K562 (cell line): ENCODE measurements around the gene YARS1. TPM values are rescaled to one million over a fixed set of nuclear protein-coding genes. Genes with fewer than 3 reads are reported as not detected.

ENCODE experiments used
- ARID1B ChIP-seq: fragments of 450-650 bp; IDR thresholded peaks from 2 replicates; pipeline ENCODE4 v1.6.1; 2016; ENCODE audit warnings: antibody characterized with exemption, mild to moderate bottlenecking, inconsistent platforms
- ARID4B ChIP-seq: sonication (generic); formaldehyde crosslinking; IDR thresholded peaks from 2 replicates; pipeline ENCODE4 v1.8.0; 2022; ENCODE audit warnings: mild to moderate bottlenecking, missing genetic modification reagents
- ATF7 ChIP-seq: fragments of 450-650 bp; IDR thresholded peaks from 2 replicates; pipeline ENCODE4 v1.7.1; 2014; ENCODE audit warnings: mild to moderate bottlenecking, moderate library complexity
- CREB5 ChIP-seq: fragments of 250-450 bp; sonication (Bioruptor Pico); IDR thresholded peaks from 2 replicates; pipeline ENCODE4 v1.5.0; 2020; ENCODE audit warnings: mild to moderate bottlenecking
- E2F3 ChIP-seq: fragments of 250-450 bp; sonication (Bioruptor Pico); IDR thresholded peaks from 2 replicates; pipeline ENCODE4 v1.4.0; 2020; ENCODE audit warnings: mild to moderate bottlenecking
- FOXP1 ChIP-seq: sonication (generic); formaldehyde crosslinking; IDR thresholded peaks from 2 replicates; pipeline ENCODE4 v1.8.0; 2022; ENCODE audit warnings: mild to moderate bottlenecking, missing genetic modification reagents
- GTF2A2 ChIP-seq: IDR thresholded peaks from 2 replicates; pipeline ENCODE4 v1.6.1; 2016; ENCODE audit warnings: mild to moderate bottlenecking, missing genetic modification characterization, missing compliant biosample characterization
- ILF3 ChIP-seq: fragments of 450-650 bp; IDR thresholded peaks from 2 replicates; pipeline ENCODE4 v1.6.1; 2018; ENCODE audit warnings: antibody characterized with exemption, mild to moderate bottlenecking, moderate library complexity, borderline replicate concordance
- KLF10 ChIP-seq: fragments of 250-450 bp; sonication (Bioruptor Pico); IDR thresholded peaks from 2 replicates; pipeline ENCODE4 v1.6.1; 2021; ENCODE audit warnings: matching md5 sums
- MTA3 ChIP-seq: fragments of 450-650 bp; formaldehyde crosslinking; IDR thresholded peaks from 2 replicates; pipeline ENCODE4 v1.6.1; 2017; ENCODE audit warnings: mild to moderate bottlenecking, borderline replicate concordance
- PHB ChIP-seq: fragments of 250-450 bp; sonication (Bioruptor Pico); IDR thresholded peaks from 2 replicates; pipeline ENCODE4 v1.5.0; 2021
- POLR2H ChIP-seq: IDR thresholded peaks from 2 replicates; pipeline ENCODE4 v1.6.1; 2016; ENCODE audit warnings: missing genetic modification characterization, low read depth, mild to moderate bottlenecking, control low read depth, missing compliant biosample characterization, moderate library complexity
- TCFL5 ChIP-seq: fragments of 250-450 bp; sonication (Bioruptor Pico); conservative IDR thresholded peaks from 2 replicates; pipeline ENCODE4 v1.6.1; 2021; ENCODE audit warnings: mild to moderate bottlenecking, moderate library complexity, matching md5 sums
- THRB ChIP-seq: fragments of 450-650 bp; formaldehyde crosslinking; conservative IDR thresholded peaks from 2 replicates; pipeline ENCODE4 v1.4.0; 2022; ENCODE audit warnings: mild to moderate bottlenecking, missing genetic modification characterization
- ZBTB9 ChIP-seq: fragments of 450-650 bp; formaldehyde crosslinking; IDR thresholded peaks from 2 replicates; pipeline ENCODE4 v1.4.0; 2020; ENCODE audit warnings: mild to moderate bottlenecking, moderate library complexity
- ZEB2 ChIP-seq: fragments of 450-650 bp; IDR thresholded peaks from 2 replicates; pipeline ENCODE4 v1.6.1; 2016
- ZFPM2 ChIP-seq: fragments of 250-450 bp; sonication (Bioruptor Pico); IDR thresholded peaks from 2 replicates; pipeline ENCODE4 v1.5.1; 2022; ENCODE audit warnings: mild to moderate bottlenecking
- ZNF143 ChIP-seq: sonication (generic); formaldehyde crosslinking; IDR thresholded peaks from 2 replicates; pipeline ENCODE4 v1.9.0; 2022; ENCODE audit warnings: mild to moderate bottlenecking, missing genetic modification reagents
- ZNF780A ChIP-seq: fragments of 250-450 bp; sonication (Bioruptor Pico); IDR thresholded peaks from 2 replicates; pipeline ENCODE4 v1.5.0; 2021; ENCODE audit warnings: mild to moderate bottlenecking
- polyA plus RNA-seq, 8 experiments: library from polyadenylated mRNA; depleted of rRNA in 4 of 8; stranded (reverse) in 5 of 8; unstranded in 3 of 8; fragments of >200 nt; fragmentation: Nextera tagmentation in 2 of 8; fragmentation: Illumina TruSeq in 1 of 8; extraction: Ambion mirVana in 2 of 8; extraction: Trizol in 1 of 8; gene quantifications; 2 replicates each; pipeline versions ENCODE4 v1.2.1 to v1.2.3, GENCODE V29; 2011 to 2014; ENCODE audit warnings: inconsistent platforms in 1 of 8, missing spikeins in 1 of 8
- total RNA-seq, 7 experiments: library from RNA; depleted of rRNA in 6 of 7; stranded (reverse); fragments of >200 nt in 6 of 7; fragmentation: Illumina TruSeq in 2 of 7; extraction: Trizol in 2 of 7; gene quantifications; 2 replicates each; pipeline versions ENCODE4 v1.2.1 to v1.2.3, GENCODE V29; 2011 to 2021; ENCODE audit warnings: low replicate concordance in 1 of 7

YARS1 gene
- total and polyA plus RNA-seq, 9 of the 15 experiments (the other 6 are each of a cell fraction or from before 2014, with no cell fraction given), result 66.2 to 336 (median 201) TPM

GRCh38 chr1:32773764-32774463 is 43.2 kb downstream of the YARS1 start (continued):
- TF ChIP-seq ZBTB9, result 0 out of 2 replicates have a peak, but pooled peaks have one; percentile 23
- TF ChIP-seq TCFL5 (CRISPR knock-in tag), result 0 out of 2 replicates have a peak, but pooled peaks have one; percentile 28
- TF ChIP-seq MTA3, result peak; percentile 54; the same call in 1 of the 2 replicates
- TF ChIP-seq KLF10 (CRISPR knock-in tag), result 0 out of 2 replicates have a peak, but pooled peaks have one; percentile 25
- peak; percentile 18 for TF ChIP-seq THRB (CRISPR knock-in tag)
- no peak for TF ChIP-seq ZEB2
- 0 out of 2 replicates have a peak, but pooled peaks have one; percentile 19 for TF ChIP-seq ATF7
- TF ChIP-seq PHB, result peak; percentile 59; the same call in 1 of the 2 replicates
- TF ChIP-seq ZFPM2 (CRISPR knock-in tag), result peak; percentile 68; the same call in 1 of the 2 replicates
- TF ChIP-seq ZNF780A (CRISPR knock-in tag), result peak; percentile 61; the same call in 1 of the 2 replicates
- no peak for TF ChIP-seq ZNF143 (CRISPR knock-in tag)
- TF ChIP-seq FOXP1 (CRISPR knock-in tag), result peak; percentile 13; the same call in 1 of the 2 replicates
- 0 out of 2 replicates have a peak, but pooled peaks have one; percentile 40 for TF ChIP-seq ARID4B (CRISPR knock-in tag)
- TF ChIP-seq CREB5 (CRISPR knock-in tag), result 0 out of 2 replicates have a peak, but pooled peaks have one; percentile 10
- no peak for TF ChIP-seq GTF2A2 (tag)
- 0 out of 2 replicates have a peak, but pooled peaks have one; percentile 13 for TF ChIP-seq ILF3
- TF ChIP-seq ARID1B, result no peak
- TF ChIP-seq POLR2H (tag), result no peak
- peak; percentile 7; the same call in 1 of the 2 replicates for TF ChIP-seq E2F3 (CRISPR knock-in tag)
